Measurements from ENCODE around the gene CORO2B.

CORO2B gene

DNA sequence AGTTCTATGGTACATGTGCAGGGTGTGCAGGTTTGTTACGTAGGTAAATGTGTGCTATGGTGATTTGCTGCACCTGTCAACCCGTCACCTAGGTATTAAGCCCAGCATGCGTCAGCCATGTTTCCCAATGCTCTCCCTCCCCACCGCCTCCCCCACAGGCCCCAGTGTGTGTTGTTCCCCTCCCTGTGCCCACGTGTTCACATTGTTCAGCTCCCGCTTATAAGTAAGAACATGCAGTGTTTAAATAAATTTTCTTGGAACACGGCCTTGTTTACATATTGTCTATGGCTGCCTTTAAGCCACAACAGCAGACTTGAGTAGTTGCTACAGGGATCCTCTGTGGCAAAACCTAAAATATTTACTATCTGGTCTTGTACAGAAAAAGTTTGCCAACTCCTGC lies 41.3 kb upstream of the CORO2B start:
- Histone ChIP-seq H3K27ac (no peak overlapping the region), H3K27me3 (peaks cover 15% of the 10 kb centered on the region), H3K4me1 (ENCODE audit: control insufficient read depth in 1 of 2, insufficient read depth in 1 of 2, low read depth in 1 of 2, low read length in 1 of 2) (no peaks in the 10 kb centered on the region), H3K9me3 (no peaks in the 10 kb centered on the region), H3K36me3 (no peaks in the 10 kb centered on the region), H3K4me3 (ENCODE audit: low read depth in 1 of 2, low read length in 1 of 2) (no peak overlapping the region)
- TF ChIP-seq, protein P1, sequence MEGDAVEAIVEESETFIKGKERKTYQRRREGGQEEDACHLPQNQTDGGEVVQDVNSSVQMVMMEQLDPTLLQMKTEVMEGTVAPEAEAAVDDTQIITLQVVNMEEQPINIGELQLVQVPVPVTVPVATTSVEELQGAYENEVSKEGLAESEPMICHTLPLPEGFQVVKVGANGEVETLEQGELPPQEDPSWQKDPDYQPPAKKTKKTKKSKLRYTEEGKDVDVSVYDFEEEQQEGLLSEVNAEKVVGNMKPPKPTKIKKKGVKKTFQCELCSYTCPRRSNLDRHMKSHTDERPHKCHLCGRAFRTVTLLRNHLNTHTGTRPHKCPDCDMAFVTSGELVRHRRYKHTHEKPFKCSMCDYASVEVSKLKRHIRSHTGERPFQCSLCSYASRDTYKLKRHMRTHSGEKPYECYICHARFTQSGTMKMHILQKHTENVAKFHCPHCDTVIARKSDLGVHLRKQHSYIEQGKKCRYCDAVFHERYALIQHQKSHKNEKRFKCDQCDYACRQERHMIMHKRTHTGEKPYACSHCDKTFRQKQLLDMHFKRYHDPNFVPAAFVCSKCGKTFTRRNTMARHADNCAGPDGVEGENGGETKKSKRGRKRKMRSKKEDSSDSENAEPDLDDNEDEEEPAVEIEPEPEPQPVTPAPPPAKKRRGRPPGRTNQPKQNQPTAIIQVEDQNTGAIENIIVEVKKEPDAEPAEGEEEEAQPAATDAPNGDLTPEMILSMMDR (IDR thresholded peaks at IDR 0.05), result no peak

DNA sequence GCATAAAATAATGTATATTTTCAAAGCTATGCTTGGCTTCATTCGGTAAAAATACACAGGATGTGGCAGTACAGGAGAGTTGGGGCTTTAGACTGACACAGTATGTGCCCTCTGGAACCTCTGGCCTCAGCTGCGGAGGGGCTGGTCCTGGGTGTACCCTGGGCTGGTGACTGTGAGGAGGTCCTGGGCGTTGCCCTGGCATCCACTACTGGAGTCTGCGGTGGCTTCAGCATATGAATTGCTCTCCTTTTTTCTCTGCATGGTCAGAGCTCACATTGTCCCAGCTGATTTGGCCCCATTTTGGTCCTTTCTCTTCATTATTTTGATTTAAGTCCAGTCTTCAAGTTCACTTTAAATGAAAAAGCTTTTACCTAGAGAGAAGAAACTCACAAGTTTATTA lies 40.5 kb upstream of the CORO2B start:
- no peak overlapping the region for H3K4me3 ChIP-seq (ENCODE audit: low read depth in 1 of 2, low read length in 1 of 2)
- TF ChIP-seq, protein P1 (IDR thresholded peaks at IDR 0.05), result no peak
- H3K36me3 ChIP-seq, result no peaks in the 10 kb centered on the region
- H3K27me3 ChIP-seq, result peaks cover 23% of the 10 kb centered on the region
- no peaks in the 10 kb centered on the region for H3K4me1 ChIP-seq (ENCODE audit: control insufficient read depth in 1 of 2, insufficient read depth in 1 of 2, low read depth in 1 of 2, low read length in 1 of 2)
- H3K27ac ChIP-seq, result no peak overlapping the region
- H3K9me3 ChIP-seq, result no peaks in the 10 kb centered on the region

DNA sequence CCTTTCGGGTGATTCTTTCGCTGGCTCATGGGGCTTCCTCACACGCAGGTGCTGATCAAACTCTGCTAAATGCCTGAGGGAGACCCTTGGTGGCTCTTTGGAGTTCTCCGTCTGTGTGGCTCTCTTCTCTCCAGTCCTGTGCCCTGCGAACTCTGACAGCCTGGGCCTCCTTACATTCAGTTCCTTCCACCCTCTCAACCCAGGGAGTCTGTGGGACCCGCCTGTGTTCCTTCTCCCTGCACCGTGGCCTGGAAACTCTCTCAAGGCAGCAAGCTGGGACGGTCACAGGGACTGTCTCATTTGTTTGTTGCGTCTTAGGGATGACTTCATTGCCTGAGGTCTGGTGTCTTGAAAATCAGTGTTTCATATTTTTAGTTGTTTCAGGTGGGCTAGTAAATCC lies 37.0 kb upstream of the CORO2B start:
- TF ChIP-seq, protein P1 (IDR thresholded peaks at IDR 0.05), result no peak
- Histone ChIP-seq H3K27me3 (peaks cover 32% of the 10 kb centered on the region), H3K4me3 (ENCODE audit: low read depth in 1 of 2, low read length in 1 of 2) (no peak overlapping the region), H3K4me1 (ENCODE audit: control insufficient read depth in 1 of 2, insufficient read depth in 1 of 2, low read depth in 1 of 2, low read length in 1 of 2) (no peaks in the 10 kb centered on the region), H3K36me3 (no peaks in the 10 kb centered on the region), H3K27ac (no peak overlapping the region), H3K9me3 (no peaks in the 10 kb centered on the region)

- Histone ChIP-seq H3K9me3 (no peaks in the 10 kb centered on the region), H3K4me3 (ENCODE audit: low read depth in 1 of 2, low read length in 1 of 2) (no peak overlapping the region), H3K36me3 (no peaks in the 10 kb centered on the region), H3K4me1 (ENCODE audit: control insufficient read depth in 1 of 2, insufficient read depth in 1 of 2, low read depth in 1 of 2, low read length in 1 of 2) (no peaks in the 10 kb centered on the region), H3K27ac (no peak overlapping the region), H3K27me3 (peaks cover 32% of the 10 kb centered on the region)
- TF ChIP-seq, protein P1 (IDR thresholded peaks at IDR 0.05), result no peak
Measured at GRCh38 chr15:68542348-68542747, 36.4 kb upstream of the CORO2B start.

DNA sequence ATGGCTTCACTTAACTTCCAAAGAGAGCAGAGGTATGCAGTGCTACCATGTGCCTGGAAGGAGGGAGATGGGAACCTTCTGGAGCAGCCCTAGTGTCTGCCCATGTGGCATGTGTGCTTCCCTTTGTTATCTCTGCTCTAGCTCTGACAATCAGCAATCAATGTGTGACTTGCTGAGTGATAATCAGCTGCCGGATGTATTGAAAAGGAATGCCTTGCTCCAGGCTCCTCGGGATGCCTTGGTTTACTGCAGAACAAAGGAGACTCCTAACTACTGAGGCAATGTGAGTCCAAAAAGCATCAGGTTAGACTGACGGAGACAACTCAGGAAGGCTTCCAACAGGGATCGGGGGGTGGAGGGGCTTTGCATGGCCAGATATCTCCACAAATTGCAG lies 36.0 kb upstream of the CORO2B start:
- no peak overlapping the region for H3K27ac ChIP-seq
- peaks cover 34% of the 10 kb centered on the region for H3K27me3 ChIP-seq
- no peaks in the 10 kb centered on the region for H3K9me3 ChIP-seq
- TF ChIP-seq, protein P1 (IDR thresholded peaks at IDR 0.05), result no peak
- no peak overlapping the region for H3K4me3 ChIP-seq (ENCODE audit: low read depth in 1 of 2, low read length in 1 of 2)
- no peaks in the 10 kb centered on the region for H3K36me3 ChIP-seq
- no peaks in the 10 kb centered on the region for H3K4me1 ChIP-seq (ENCODE audit: control insufficient read depth in 1 of 2, insufficient read depth in 1 of 2, low read depth in 1 of 2, low read length in 1 of 2)
